Mesodermal cell (in vitro differentiated cells): Measurements from ENCODE around the gene DOK7.

Source experiments
- H3K27ac ChIP-seq: 2 replicates; pipeline ENCODE4 v1.7.0; 2013; ENCODE audit warnings: mild to moderate bottlenecking, low read depth, low read length, moderate library complexity; ENCODE audit not compliant: severe bottlenecking
- H3K36me3 ChIP-seq: 2 replicates; pipeline ENCODE4 v1.7.1; 2013; ENCODE audit warnings: mild to moderate bottlenecking, low read length, moderate library complexity; ENCODE audit not compliant: control insufficient read depth, insufficient read depth
- H3K4me1 ChIP-seq: one replicate; pipeline ENCODE4 v1.7.1; 2013; ENCODE audit warnings: mild to moderate bottlenecking, low read length; ENCODE audit not compliant: insufficient read depth, control insufficient read depth, poor library complexity, severe bottlenecking
- H3K4me3 ChIP-seq: 2 replicates; pipeline ENCODE4 v1.7.0; 2013; ENCODE audit warnings: low read length, control low read depth, mild to moderate bottlenecking; ENCODE audit not compliant: insufficient read depth, poor library complexity, severe bottlenecking; ENCODE audit errors: extremely low read depth
- H3K9me3 ChIP-seq: 2 replicates; pipeline ENCODE4 v1.7.1; 2013; ENCODE audit warnings: mild to moderate bottlenecking, low read length, moderate library complexity; ENCODE audit not compliant: control insufficient read depth
- WGBS, 2 experiments: methylation state at CpG; one replicate each; pipeline ENCODE4 v1.1.5; 2013; ENCODE audit warnings: missing lambda C conversion rate in 2 of 2; ENCODE audit not compliant: insufficient coverage in 2 of 2; 5-methylcytosine and 5-hydroxymethylcytosine counted together

The DOK7 gene

GRCh38 chr4:3463556-3464348 lies 646 bp downstream of the DOK7 start:
- H3K36me3 ChIP-seq = no peaks in the 10 kb centered on the region
- H3K4me1 ChIP-seq = peaks cover 2% of the 10 kb centered on the region
- no peak overlapping the region for H3K4me3 ChIP-seq
- H3K9me3 ChIP-seq = peaks cover 5% of the 10 kb centered on the region
- no peak overlapping the region for H3K27ac ChIP-seq
- WGBS, 2 experiments = 55 to 59% methylated on average over 25 to 39 of the region's 43 CpGs

GRCh38 chr4:3464349-3464905 lies 1.3 kb downstream of the DOK7 start:
- Histone ChIP-seq H3K4me1 (peaks cover 2% of the 10 kb centered on the region), H3K9me3 (peaks cover 7% of the 10 kb centered on the region), H3K4me3 (no peak overlapping the region), H3K27ac (no peak overlapping the region), H3K36me3 (no peaks in the 10 kb centered on the region)
- 87 to 90% methylated on average over 9 of the region's 15 CpGs for WGBS, 2 experiments

- 92 to 97% methylated on average over 10 to 18 of the region's 21 CpGs for WGBS, 2 experiments
- Histone ChIP-seq H3K27ac (no peak overlapping the region), H3K4me3 (no peak overlapping the region), H3K4me1 (peaks cover 2% of the 10 kb centered on the region), H3K9me3 (peaks cover 7% of the 10 kb centered on the region), H3K36me3 (no peaks in the 10 kb centered on the region)
Observed at GRCh38 chr4:3464911-3465697, 2.0 kb downstream of the DOK7 start.

GRCh38 chr4:3465698-3466671 lies 2.9 kb downstream of the DOK7 start:
- Histone ChIP-seq H3K27ac (no peak overlapping the region), H3K4me1 (peaks cover 2% of the 10 kb centered on the region), H3K36me3 (no peaks in the 10 kb centered on the region), H3K9me3 (peaks cover 7% of the 10 kb centered on the region), H3K4me3 (no peak overlapping the region)
- 75% methylated on average over 30 to 34 of the region's 41 CpGs for WGBS, 2 experiments

GRCh38 chr4:3466691-3467600 lies 3.8 kb downstream of the DOK7 start:
- peaks cover 7% of the 10 kb centered on the region for H3K9me3 ChIP-seq
- peaks cover 2% of the 10 kb centered on the region for H3K4me1 ChIP-seq
- H3K27ac ChIP-seq = no peak overlapping the region
- H3K36me3 ChIP-seq = no peaks in the 10 kb centered on the region
- no peak overlapping the region for H3K4me3 ChIP-seq
- 92 to 94% methylated on average over 30 to 32 of the region's 40 CpGs for whole genome bisulfite sequencing, 2 experiments

DNA sequence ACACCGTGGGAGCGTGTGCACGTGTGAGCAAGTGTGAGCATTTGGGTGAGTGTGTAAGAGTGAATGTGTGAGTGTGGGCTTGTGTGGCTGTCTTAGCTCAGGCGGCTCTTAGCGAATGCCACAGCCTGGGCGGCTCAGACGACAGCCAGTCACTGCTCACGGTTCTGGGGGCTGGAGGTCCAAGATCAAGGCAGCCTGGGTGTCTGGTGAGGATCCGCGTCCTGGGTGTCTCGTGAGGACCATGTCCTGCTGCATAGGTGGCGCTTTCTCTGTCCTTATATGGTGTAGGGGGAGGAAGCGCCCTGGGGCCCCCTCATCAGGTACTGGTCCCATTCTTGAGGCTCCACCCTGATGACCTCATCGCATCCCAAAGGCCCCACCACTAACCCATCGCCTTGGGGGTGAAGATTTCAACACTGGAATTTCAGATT lies 4.5 kb downstream of the DOK7 start:
- Histone ChIP-seq H3K4me3 (no peak overlapping the region), H3K27ac (no peak overlapping the region), H3K36me3 (no peaks in the 10 kb centered on the region), H3K4me1 (peaks cover 2% of the 10 kb centered on the region), H3K9me3 (peaks cover 7% of the 10 kb centered on the region)
- 72 to 88% methylated on average over 7 to 13 of the region's 15 CpGs for WGBS, 2 experiments

DNA sequence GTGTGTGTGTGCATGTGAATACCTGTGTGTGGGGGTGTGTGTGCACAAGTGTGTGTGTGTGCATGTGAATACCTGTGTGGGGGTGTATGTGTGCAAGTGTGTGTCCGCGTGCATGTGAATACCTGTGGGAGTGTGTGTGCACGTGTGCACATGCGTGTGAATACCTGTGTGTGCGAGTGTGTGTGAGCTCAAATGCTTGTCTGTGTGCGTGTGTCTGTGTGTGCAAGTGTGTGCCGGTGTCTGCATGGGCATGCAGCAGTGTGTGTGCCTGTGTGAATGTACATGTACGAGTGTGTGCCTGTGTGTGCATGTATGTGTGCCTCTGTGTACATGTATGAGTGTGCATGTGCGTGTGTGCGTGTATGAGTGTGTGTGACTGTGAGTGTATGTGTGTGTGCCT lies 5.0 kb downstream of the DOK7 start:
- Histone ChIP-seq H3K36me3 (no peaks in the 10 kb centered on the region), H3K4me1 (peaks cover 2% of the 10 kb centered on the region), H3K9me3 (peaks cover 7% of the 10 kb centered on the region), H3K27ac (no peak overlapping the region), H3K4me3 (no peak overlapping the region)
- WGBS, 2 experiments = 96 to 100% methylated on average over 7 to 10 of the region's 10 CpGs

GRCh38 chr4:3468804-3469203 lies 5.7 kb downstream of the DOK7 start:
- H3K4me1 ChIP-seq = no peaks in the 10 kb centered on the region
- 86 to 95% methylated on average over 10 to 11 of the region's 11 CpGs for WGBS, 2 experiments
- H3K36me3 ChIP-seq = no peaks in the 10 kb centered on the region
- H3K27ac ChIP-seq = no peak overlapping the region
- no peak overlapping the region for H3K4me3 ChIP-seq
- H3K9me3 ChIP-seq = peaks cover 7% of the 10 kb centered on the region

DNA sequence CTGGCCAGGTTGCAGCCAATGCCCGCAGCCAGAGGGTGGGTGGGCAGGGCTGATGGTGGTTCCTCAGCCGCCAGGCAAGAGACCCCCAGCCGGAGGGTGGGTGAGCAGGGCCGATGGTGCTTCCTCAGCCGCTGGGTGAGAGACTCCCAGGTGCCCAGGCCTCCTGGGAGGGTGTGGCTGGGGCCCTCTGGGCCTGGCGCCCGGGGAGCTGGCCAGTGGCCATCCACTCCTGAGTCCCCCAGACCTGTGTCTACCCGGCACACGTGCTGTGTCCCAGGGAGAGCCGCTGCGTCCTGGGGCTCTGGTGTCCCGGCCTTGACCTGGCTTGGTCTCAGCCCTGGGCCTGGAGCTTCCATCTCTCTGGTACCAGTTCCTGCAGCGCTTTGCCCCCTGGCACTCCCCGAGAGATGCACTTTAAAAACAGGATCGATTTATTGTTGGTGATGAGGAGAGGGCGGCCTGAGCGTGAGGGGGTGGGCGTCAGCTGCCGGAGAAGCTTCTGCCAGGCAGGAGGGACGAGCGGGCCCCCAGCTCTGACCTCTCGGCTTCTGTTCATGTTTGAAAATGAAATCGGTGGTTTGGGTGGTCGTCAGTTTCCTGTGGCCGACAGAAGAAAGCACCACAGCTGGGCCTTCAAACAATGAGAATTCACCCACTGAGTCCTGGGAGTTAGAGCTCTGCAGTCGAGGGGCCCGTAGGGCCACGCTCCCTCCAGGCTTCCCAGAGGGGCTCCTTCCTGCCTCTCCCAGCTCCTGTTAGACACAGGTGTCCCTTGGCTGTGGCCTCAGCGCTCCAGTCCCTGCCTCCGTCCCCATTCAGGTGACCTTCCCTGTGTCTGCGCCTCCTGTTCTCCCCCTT lies 6.5 kb downstream of the DOK7 start:
- H3K4me3 ChIP-seq = no peak overlapping the region
- H3K27ac ChIP-seq = no peak overlapping the region
- whole genome bisulfite sequencing, 2 experiments = 91% methylated on average over 27 to 29 of the region's 31 CpGs
- no peaks in the 10 kb centered on the region for H3K36me3 ChIP-seq
- H3K9me3 ChIP-seq = peaks cover 7% of the 10 kb centered on the region
- H3K4me1 ChIP-seq = no peaks in the 10 kb centered on the region
